IgD-negative memory B cell (primary cell): Measurements from ENCODE around the gene PLD4. TPM values are rescaled to one million over a fixed set of nuclear protein-coding genes. Genes with fewer than 3 reads are reported as not detected.

Experiments used
- H3K27ac Mint-ChIP-seq, 3 donors: one replicate each; pipeline ENCODE4 v1.8.0; 2020 to 2022; ENCODE audit warnings: mild to moderate bottlenecking in 3 of 3, mixed read lengths in 3 of 3, moderate library complexity in 1 of 3
- H3K27me3 Mint-ChIP-seq: one replicate; pipeline ENCODE4 v1.8.0; 2021; ENCODE audit warnings: mixed read lengths
- H3K36me3 Mint-ChIP-seq: one replicate; pipeline ENCODE4 v1.8.0; 2020; ENCODE audit warnings: mild to moderate bottlenecking, mixed read lengths
- H3K4me1 Mint-ChIP-seq, 3 donors: one replicate each; pipeline ENCODE4 v1.8.0; 2020 to 2022; ENCODE audit warnings: mixed read lengths in 3 of 3, mild to moderate bottlenecking in 1 of 3
- H3K4me3 Mint-ChIP-seq, 4 donors: one replicate each; pipeline ENCODE4 v1.8.0; 2020 to 2022; ENCODE audit warnings: mild to moderate bottlenecking in 4 of 4, mixed read lengths in 4 of 4, moderate library complexity in 3 of 4
- H3K9me3 Mint-ChIP-seq, 3 donors: one replicate each; pipeline ENCODE4 v1.8.0; 2020 to 2021; ENCODE audit warnings: mixed read lengths in 3 of 3, mild to moderate bottlenecking in 1 of 3
- polyA plus RNA-seq: library from polyadenylated mRNA; unstranded; fragments of 300-500 nt; fragmentation: Illumina TruSeq; gene quantifications from one replicate; pipeline ENCODE4 v1.2.3, GENCODE V29; 2021

Gene PLD4
- polyA plus RNA-seq, 1 donor from 2014 or later: 103 TPM

- Mint-ChIP-seq H3K4me1 (peaks cover 0 to 7% (median 5%) of the 10 kb centered on the region in 3 donors), H3K9me3 (no peaks in the 10 kb centered on the region), H3K36me3 (no peaks in the 10 kb centered on the region), H3K27me3 (peaks cover 15% of the 10 kb centered on the region), H3K4me3 (no peak overlapping the region), H3K27ac (no peak overlapping the region)
Observed at GRCh38 chr14:104980611-104981531, 56.2 kb downstream of the PLD4 start.

GRCh38 chr14:104981699-104982541, 57.2 kb downstream of the PLD4 start:
- Mint-ChIP-seq H3K4me1 (peaks cover 0 to 4% (median 0%) of the 10 kb centered on the region in 3 donors), H3K27me3 (peaks cover 10% of the 10 kb centered on the region), H3K36me3 (no peaks in the 10 kb centered on the region), H3K4me3 (peak overlapping the region in 1 of 4 donors; percentile 7), H3K27ac (no peak overlapping the region), H3K9me3 (no peaks in the 10 kb centered on the region)

- no peak overlapping the region for H3K27ac Mint-ChIP-seq
- H3K4me3 Mint-ChIP-seq: no peak overlapping the region
- no peaks in the 10 kb centered on the region for H3K9me3 Mint-ChIP-seq
- H3K36me3 Mint-ChIP-seq: no peaks in the 10 kb centered on the region
- H3K4me1 Mint-ChIP-seq: peaks cover 0 to 6% (median 4%) of the 10 kb centered on the region in 3 donors
- H3K27me3 Mint-ChIP-seq: peaks cover 7% of the 10 kb centered on the region
Observed at GRCh38 chr14:104982548-104983230, 58.0 kb downstream of the PLD4 start.

Other genes with a start within 250 kb of the PLD4 start
- gene INF2, start 235.3 kb upstream of the PLD4 start, polyA plus RNA-seq: 10.8 TPM
- not detected for gene ADSS1, start 200.7 kb upstream of the PLD4 start, polyA plus RNA-seq
- 195 TPM for gene SIVA1, start 171.7 kb upstream of the PLD4 start, polyA plus RNA-seq
- gene AKT1, start 129.1 kb upstream of the PLD4 start, polyA plus RNA-seq: 8.2 TPM
- gene ZBTB42, start 123.8 kb upstream of the PLD4 start, polyA plus RNA-seq: 1.0 TPM
- gene CEP170B, start 59.6 kb upstream of the PLD4 start, polyA plus RNA-seq: not detected
- gene AHNAK2, start 53.5 kb downstream of the PLD4 start, polyA plus RNA-seq: 0.68 TPM
- 1.3 TPM for gene CLBA1, start 60.9 kb downstream of the PLD4 start, polyA plus RNA-seq
- gene CDCA4, start 96.2 kb downstream of the PLD4 start, polyA plus RNA-seq: 11.4 TPM
- 37.2 TPM for gene GPR132, start 140.6 kb downstream of the PLD4 start, polyA plus RNA-seq
- gene JAG2, start 243.9 kb downstream of the PLD4 start, polyA plus RNA-seq: not detected